ENCODE measurements around the gene SEPTIN2. TPM values are rescaled to one million over a fixed set of nuclear protein-coding genes. Genes with fewer than 3 reads are reported as not detected.
"Not testable (repeated sequence)": the region's sequence is repeated elsewhere in the genome, so short reads cannot be mapped to it uniquely, and the experiment has no call there.

Gene SEPTIN2
- polyA plus RNA-seq, 1 donor: 675 TPM

DNA sequence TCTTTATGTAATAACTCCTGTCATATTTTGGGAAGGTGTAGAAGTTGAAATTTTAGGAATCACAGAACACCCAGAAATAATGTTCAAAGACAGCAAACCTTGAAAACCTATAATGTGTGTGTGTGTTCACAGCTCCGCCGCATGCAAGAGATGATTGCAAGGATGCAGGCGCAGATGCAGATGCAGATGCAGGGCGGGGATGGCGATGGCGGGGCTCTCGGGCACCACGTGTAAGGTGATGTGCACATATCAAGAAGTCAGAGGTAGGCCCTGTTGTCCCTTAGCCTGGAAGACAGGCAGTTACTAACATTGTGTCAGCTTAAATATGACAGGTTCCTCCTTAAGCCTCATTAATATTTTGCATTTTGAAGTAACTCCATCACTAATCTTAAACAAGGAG, 34.2 kb downstream of the SEPTIN2 start:
- no peak for DNase-seq

DNA sequence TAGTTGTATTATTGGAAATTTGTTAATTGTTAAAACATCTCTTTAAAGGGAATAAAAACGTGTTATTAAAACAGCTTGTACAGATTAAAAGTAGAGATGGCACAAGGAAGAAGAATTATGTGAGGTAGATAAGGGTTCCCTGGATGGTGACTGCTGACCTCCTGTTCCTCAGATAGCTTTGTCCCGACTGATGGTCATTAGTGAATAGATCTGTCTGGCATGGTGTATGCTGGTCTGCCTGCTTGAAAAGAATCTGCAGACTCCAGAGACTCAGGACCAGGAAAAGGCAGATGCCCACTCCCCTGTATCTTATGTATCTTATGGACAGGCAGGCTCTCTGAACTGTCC, 34.8 kb downstream of the SEPTIN2 start:
- DNase-seq: no peak

DNA sequence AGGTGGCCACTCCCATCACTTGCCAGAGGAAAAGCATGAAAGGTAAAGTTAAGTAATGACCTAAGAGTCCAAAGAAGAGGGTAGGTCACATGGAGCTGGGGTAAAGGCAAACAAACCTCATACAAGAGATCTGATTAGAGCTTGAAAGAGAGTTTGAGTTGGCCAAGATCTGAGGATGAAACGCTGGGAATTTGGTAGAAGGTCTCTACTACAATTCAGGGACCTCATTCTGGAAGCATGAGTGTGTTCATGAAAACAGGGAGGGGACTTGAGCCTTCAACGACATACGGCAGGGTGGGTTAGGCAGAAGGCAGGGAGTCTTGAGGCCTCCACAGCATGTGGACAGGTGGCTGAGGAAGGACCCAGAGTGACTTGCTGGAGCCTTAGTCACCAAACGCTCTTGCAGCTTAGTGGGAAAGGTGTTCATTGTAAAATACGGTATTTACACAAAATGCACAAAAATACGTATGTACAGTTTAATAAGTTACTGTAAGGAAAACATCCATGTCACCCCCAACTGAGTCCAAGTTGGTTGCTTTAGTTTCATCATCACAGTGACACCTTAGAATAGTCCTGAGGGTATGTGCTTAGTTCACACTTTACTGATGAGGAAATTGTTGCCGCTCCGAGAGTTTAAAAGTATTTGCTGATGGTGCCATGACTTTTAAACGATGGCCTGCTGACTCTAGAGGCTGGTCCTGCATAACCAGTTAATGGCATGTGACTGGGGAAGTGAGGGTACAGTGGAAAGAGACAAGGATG, 35.3 kb downstream of the SEPTIN2 start:
- DNase-seq: no peak

- DNase-seq: no peak
These were observed 35.9 kb downstream of the SEPTIN2 start for GRCh38 chr2:241351640-241352031.

- no peak for DNase-seq
These were observed 36.5 kb downstream of the SEPTIN2 start for GRCh38 chr2:241352227-241352626.

- no peak for DNase-seq
These were observed 39.2 kb downstream of the SEPTIN2 start for GRCh38 chr2:241354668-241355658.

GRCh38 chr2:241355983-241356870, 40.5 kb downstream of the SEPTIN2 start, which contains the start of gene FARP2:
Gene FARP2 (plus strand): TSS chr2:241356285. CDS start chr2:241373108, 16,823 bp downstream.
- DNase-seq: peak; percentile 98

DNA sequence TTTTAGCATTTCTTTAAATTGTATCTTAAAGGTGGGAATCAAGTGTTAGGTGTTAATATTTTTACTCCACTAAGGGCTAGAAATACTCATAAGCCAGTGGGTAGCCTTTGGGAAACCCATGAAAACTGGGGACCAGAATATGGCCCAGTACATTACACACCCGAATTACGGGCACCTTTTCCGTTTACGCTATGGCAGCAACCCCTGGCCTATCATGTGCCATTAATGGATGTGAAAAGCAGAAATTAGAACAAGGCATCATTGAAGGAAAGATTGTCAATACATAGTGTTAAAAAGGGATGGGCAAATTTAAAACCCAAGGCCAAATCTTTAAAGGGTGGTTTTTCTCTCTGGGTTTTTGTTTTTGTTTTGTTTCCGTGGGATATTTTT, 41.1 kb downstream of the SEPTIN2 start:
- no peak for DNase-seq

- no peak for DNase-seq
These were observed 41.8 kb downstream of the SEPTIN2 start for GRCh38 chr2:241357531-241357930.

DNA sequence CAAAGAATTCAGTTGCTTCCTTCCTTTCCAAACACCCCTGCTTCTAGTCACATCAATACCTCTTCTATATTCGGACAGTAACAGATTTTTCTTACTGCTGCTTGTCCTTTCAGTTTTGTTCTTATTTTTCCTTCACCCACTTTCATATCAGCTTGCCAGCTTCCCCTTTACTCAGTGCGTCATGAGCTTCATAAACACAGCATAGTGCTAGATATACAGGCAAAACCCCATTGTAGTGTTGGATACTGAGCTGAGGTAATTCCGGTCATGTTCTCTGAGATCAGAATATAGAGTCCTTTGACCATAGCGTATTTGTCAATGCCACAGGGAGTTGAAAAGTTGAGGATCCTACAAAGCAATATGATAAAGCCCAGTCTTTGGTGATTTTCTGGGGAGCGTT, 42.7 kb downstream of the SEPTIN2 start:
- no peak for DNase-seq

GRCh38 chr2:241359481-241360045, 43.8 kb downstream of the SEPTIN2 start:
- DNase-seq: no peak

GRCh38 chr2:241363426-241363825, 47.7 kb downstream of the SEPTIN2 start:
- DNase-seq: no peak

- DNase-seq: no peak
These were observed 49.1 kb downstream of the SEPTIN2 start for GRCh38 chr2:241364781-241365180.

DNA sequence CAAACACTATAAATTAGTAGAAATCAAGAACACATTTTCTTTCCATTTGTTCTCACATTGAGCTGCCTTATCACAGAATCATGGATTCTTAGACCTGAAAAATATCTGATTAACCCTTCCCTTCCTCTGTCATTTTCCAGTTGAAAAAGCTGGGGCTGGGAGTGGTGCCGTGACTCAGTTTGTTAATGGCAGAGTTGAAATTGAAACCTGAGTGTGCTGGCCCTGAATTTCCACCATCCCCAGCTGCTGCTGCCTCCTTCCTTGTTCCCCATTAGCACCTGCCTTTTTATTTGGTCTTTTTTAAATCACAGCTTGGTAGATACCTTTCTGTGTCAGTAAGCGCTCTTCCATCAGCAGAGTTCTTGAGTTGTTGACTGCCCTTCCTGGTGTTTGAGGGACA, 51.0 kb downstream of the SEPTIN2 start:
- no peak for DNase-seq

DNA sequence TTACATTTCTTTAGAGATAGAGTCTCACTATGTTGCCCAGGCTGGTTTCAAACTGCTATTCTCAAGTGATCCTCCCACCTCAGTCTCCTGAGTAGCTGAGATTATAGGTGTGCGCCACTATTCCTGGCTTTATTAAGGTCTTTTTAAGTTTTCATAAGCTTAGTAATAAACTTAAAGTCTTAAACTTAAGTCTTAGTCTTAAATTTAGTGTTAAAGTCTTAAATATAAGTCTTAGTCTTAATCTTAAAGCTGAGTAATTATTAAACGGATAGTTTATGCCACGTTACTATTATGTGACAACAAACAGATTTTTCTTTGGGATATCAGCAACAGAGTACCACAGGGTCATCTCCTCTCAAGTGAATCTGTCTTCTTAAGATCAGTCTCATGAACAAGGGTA, 52.9 kb downstream of the SEPTIN2 start:
- no peak for DNase-seq

- no peak for DNase-seq
These were observed 56.8 kb downstream of the SEPTIN2 start for GRCh38 chr2:241372361-241372992.

DNA sequence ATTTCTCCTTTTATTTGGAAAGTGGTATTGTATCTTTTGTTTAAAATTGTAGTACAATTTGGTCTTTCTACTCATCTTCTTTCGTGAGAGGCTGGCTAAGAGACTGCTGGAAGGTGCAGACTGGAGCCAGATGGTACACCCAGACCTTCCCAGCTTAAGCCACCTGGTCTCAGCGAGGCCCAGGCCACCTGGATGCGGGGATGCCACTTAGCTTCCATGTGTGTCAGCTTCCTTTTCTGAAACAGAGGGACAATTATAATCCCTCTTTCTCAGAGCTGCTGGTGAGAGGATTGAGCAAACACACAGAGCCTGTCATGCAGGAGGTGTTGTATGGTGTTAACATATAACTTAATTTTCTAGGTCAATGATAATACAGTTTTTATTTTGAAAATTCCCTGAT, 57.7 kb downstream of the SEPTIN2 start:
- DNase-seq: no peak

DNA sequence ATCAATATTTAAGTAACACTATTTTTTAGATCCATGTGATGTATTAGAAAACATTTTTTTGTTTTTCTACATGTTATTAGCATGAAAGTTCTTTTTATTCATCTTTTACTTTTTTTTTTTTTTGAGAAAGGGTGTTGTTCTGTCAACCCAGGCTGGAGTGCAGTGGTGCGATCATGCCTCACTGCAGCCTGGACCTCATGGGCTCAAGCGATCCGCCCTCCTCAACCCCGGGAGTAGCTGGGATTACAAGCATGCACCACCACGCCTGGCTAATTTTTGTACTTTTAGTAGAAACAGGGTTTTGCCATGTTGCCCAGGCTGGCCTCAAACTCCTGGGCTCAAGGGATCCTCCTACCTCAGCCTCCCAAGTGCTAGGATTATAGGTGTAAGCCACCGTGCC, 58.2 kb downstream of the SEPTIN2 start:
- DNase-seq: not testable (repeated sequence)

DNA sequence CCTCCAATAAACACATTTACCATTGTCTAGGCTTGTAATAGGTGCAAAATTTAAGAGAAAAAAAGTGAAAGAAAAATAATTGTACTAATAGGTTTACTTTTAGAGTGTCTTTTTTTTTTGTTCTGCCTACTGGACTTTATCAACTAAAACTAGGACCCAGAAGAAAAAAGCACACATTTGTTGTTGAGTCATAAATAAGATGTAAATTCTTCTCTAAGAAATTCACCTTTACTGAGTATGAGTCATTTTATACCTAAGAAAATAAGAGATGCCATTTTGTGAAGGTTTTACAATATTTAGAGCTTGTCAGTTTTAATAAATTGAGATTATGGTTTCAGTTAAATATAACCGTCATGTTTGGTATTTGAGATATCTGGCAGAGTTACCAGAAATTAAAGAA, 59.6 kb downstream of the SEPTIN2 start:
- no peak for DNase-seq

DNA sequence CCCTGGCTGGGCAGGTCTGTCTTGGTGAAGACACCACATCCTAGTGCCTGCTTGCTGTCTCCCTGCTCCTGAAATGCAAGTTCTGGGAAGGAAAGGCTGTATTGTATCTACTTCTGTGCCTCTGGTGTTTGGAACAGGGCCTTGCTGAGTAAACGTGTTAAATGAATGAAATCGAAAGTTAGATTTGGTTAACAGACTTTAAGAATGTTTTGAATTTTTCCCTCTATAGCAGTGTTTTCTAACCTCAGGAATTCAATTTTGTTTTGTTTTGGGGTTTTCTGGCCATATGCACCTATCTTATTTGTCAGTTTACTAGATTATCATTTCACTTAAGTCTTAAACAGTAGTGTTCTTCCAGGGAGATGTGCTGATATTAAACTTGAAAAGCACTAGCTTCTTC, 61.1 kb downstream of the SEPTIN2 start:
- DNase-seq: no peak

DNA sequence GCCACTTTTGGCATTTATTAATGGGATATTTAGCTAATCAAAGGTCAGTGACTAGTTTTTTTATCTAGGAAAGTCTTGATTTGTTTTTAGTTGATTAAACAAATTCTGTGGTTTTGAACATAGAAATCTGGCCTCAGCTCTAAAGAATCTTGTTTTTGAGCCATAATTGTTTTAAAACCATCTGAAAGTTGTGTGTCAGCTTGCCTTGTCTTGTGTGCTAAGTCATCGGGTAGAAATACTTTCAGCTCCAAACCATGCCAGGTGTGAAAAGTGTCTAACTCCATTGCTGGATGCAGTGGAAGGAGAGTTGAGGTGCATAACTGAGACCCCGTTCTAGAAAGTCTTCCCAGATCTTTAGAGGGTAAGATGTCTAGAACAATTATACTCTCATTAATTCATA, 63.1 kb downstream of the SEPTIN2 start:
- no peak for DNase-seq

All from left kidney (tissue), 2 donors.